Motor neuron (in vitro differentiated cells): ENCODE results near the gene NSMF. TPM values are rescaled to one million over a fixed set of nuclear protein-coding genes. Genes with fewer than 3 reads are reported as not detected.
"Not testable (repeated sequence)": the region's sequence is repeated elsewhere in the genome, so short reads cannot be mapped to it uniquely, and the experiment has no call there.

ENCODE experiments used
- ATAC-seq, 8 experiments: fragments of 200-7000 bp; cut with Tn5 transposase; replicated peaks in 6 of 8; 2 replicates each; pipeline ENCODE4 v1.8.0; 2021; ENCODE audit warnings: mild to moderate bottlenecking in 8 of 8, moderate library complexity in 8 of 8
- H3K27ac ChIP-seq, 2 donors: fragments of 250-450 bp; sonication (Bioruptor Pico); 2 replicates each; pipeline ENCODE4 v1.9.0; 2021; ENCODE audit warnings: antibody characterized with exemption in 2 of 2, mild to moderate bottlenecking in 2 of 2, moderate library complexity in 1 of 2
- H3K4me1 ChIP-seq, 2 donors: fragments of 250-450 bp; sonication (Bioruptor Pico); replicated peaks in 1 of 2; 2 replicates each; pipeline ENCODE4 v1.6.1; 2021; ENCODE audit warnings: antibody characterized with exemption in 2 of 2, mild to moderate bottlenecking in 2 of 2, moderate library complexity in 1 of 2
- H3K4me3 ChIP-seq, 5 donors: fragments of 250-450 bp; sonication (Bioruptor Pico); 2 replicates each; pipeline ENCODE4 v1.9.0; 2021; ENCODE audit warnings: antibody characterized with exemption in 5 of 5, mild to moderate bottlenecking in 5 of 5, moderate library complexity in 4 of 5
- WGBS, 10 experiments: fragments of 450-650 bp; shearing (Covaris generic); methylation state at CpG; one replicate each; pipeline ENCODE4 v1.0.0; 2022; 5-methylcytosine and 5-hydroxymethylcytosine counted together
- in situ Hi-C, 9 experiments: fragments of 400-800 bp; cut with MboI; loops; one replicate each; pipeline ENCODE4 v1.15.0; 2021; ENCODE audit warnings: low sequenced_read_pairs in 9 of 9, low pct_unique_long_range_greater_than_20kb in 2 of 9; ENCODE audit not compliant: unreplicated experiment in 9 of 9
- total RNA-seq, 8 experiments: library from RNA; unstranded; fragments of 300-600 nt; gene quantifications; 2 replicates each; pipeline versions ENCODE4 v1.2.3 to v1.2.4, GENCODE V29; 2022

Gene NSMF
- total RNA-seq, 8 experiments from 2014 or later = 18.0 to 116 (median 26.2) TPM

GRCh38 chr9:137478613-137478961, 19.5 kb upstream of the NSMF start:
- ATAC-seq = peak in 2 of 8 experiments; percentile 9 to 20
- in situ Hi-C loops = no loop called here
- WGBS, 10 experiments = 80% methylated on average over 2 of the region's 11 CpGs; no CpG with 5 or more reads in 9 of the 10 experiments
- no peak overlapping the region for H3K27ac ChIP-seq
- H3K4me1 ChIP-seq = peaks cover 0 to 3% of the 10 kb centered on the region in 2 donors
- H3K4me3 ChIP-seq = no peak overlapping the region

- no peak overlapping the region for H3K4me3 ChIP-seq
- no peak overlapping the region for H3K27ac ChIP-seq
- in situ Hi-C loops = no loop called here
- 80 to 100% methylated on average over 1 of the region's 29 CpGs; no CpG with 5 or more reads in 8 of the 10 experiments for WGBS, 10 experiments
- H3K4me1 ChIP-seq = peaks cover 0 to 3% of the 10 kb centered on the region in 2 donors
- peak in 3 of 8 experiments; percentile 15 to 22 (median 22) for ATAC-seq
These were observed 18.9 kb upstream of the NSMF start for GRCh38 chr9:137477778-137478612.

- in situ Hi-C loops = no loop called here
- ATAC-seq = no peak
- no peaks in the 10 kb centered on the region for H3K4me1 ChIP-seq
- no peak overlapping the region for H3K4me3 ChIP-seq
- no peak overlapping the region for H3K27ac ChIP-seq
- 100% methylated on average over 5 of the region's 11 CpGs; no CpG with 5 or more reads in 9 of the 10 experiments for WGBS, 10 experiments
These were observed 17.7 kb upstream of the NSMF start for GRCh38 chr9:137476856-137477255.

- 0 to 100% (median 49%) methylated on average over 1 to 3 of the region's 3 CpGs; no CpG with 5 or more reads in 1 of the 10 experiments for WGBS, 10 experiments
- H3K4me1 ChIP-seq = no peaks in the 10 kb centered on the region
- in situ Hi-C loops = no loop called here
- no peak for ATAC-seq
- no peak overlapping the region for H3K4me3 ChIP-seq
- no peak overlapping the region for H3K27ac ChIP-seq
These were observed 16.5 kb upstream of the NSMF start for GRCh38 chr9:137475666-137476065.

- Histone ChIP-seq H3K27ac (no peak overlapping the region), H3K4me3 (no peak overlapping the region), H3K4me1 (no peaks in the 10 kb centered on the region)
- WGBS, 10 experiments = 80 to 100% (median 87%) methylated on average over 1 to 15 of the region's 18 CpGs; no CpG with 5 or more reads in 4 of the 10 experiments
- in situ Hi-C loops = no loop called here
- ATAC-seq = no peak
These were observed 15.1 kb upstream of the NSMF start for GRCh38 chr9:137474271-137474670.

- WGBS, 10 experiments = 21 to 100% (median 82%) methylated on average over 1 to 7 of the region's 7 CpGs; no CpG with 5 or more reads in 1 of the 10 experiments
- ATAC-seq = no peak
- in situ Hi-C loops = no loop called here
These were observed 11.7 kb upstream of the NSMF start for GRCh38 chr9:137470785-137471184.

GRCh38 chr9:137467896-137468295, 8.8 kb upstream of the NSMF start:
- Histone ChIP-seq H3K4me3 (no peak overlapping the region), H3K4me1 (no peaks in the 10 kb centered on the region), H3K27ac (no peak overlapping the region)
- in situ Hi-C loops = no loop called here
- 80 to 93% (median 91%) methylated on average over 1 to 4 of the region's 7 CpGs; no CpG with 5 or more reads in 6 of the 10 experiments for WGBS, 10 experiments
- ATAC-seq = no peak

More at GRCh38 chr9:137470785-137471184, 11.7 kb upstream of the NSMF start:
- H3K4me1 ChIP-seq = no peaks in the 10 kb centered on the region
- no peak overlapping the region for H3K4me3 ChIP-seq
- no peak overlapping the region for H3K27ac ChIP-seq

GRCh38 chr9:137467161-137467581, 8.0 kb upstream of the NSMF start:
- H3K4me1 ChIP-seq = no peaks in the 10 kb centered on the region
- H3K4me3 ChIP-seq = no peak overlapping the region
- in situ Hi-C loops = no loop called here
- H3K27ac ChIP-seq = no peak overlapping the region
- no peak for ATAC-seq
- no CpG with 5 or more reads among the region's 16 CpGs for WGBS, 10 experiments

GRCh38 chr9:137466389-137467085, 7.4 kb upstream of the NSMF start:
- H3K4me3 ChIP-seq, ATAC-seq, in situ Hi-C loops, H3K4me1 ChIP-seq, H3K27ac ChIP-seq: not testable (repeated sequence)
- 51 to 100% (median 83%) methylated on average over 1 to 8 of the region's 35 CpGs; no CpG with 5 or more reads in 5 of the 10 experiments for WGBS, 10 experiments

- in situ Hi-C loops = no loop called here
- 10 to 100% (median 85%) methylated on average over 1 to 4 of the region's 23 CpGs; no CpG with 5 or more reads in 4 of the 10 experiments for WGBS, 10 experiments
- ATAC-seq = no peak
- Histone ChIP-seq H3K4me3 (no peak overlapping the region), H3K27ac (no peak overlapping the region), H3K4me1 (no peaks in the 10 kb centered on the region)
These were observed 6.7 kb upstream of the NSMF start for GRCh38 chr9:137465720-137466388.

GRCh38 chr9:137465000-137465719, 6.0 kb upstream of the NSMF start:
- Histone ChIP-seq H3K27ac (no peak overlapping the region), H3K4me3 (no peak overlapping the region), H3K4me1 (no peaks in the 10 kb centered on the region)
- ATAC-seq = peak in 1 of 8 experiments; percentile 6
- in situ Hi-C loops = no loop called here
- WGBS, 10 experiments = 76 to 100% (median 97%) methylated on average over 1 to 12 of the region's 23 CpGs; no CpG with 5 or more reads in 5 of the 10 experiments

GRCh38 chr9:137464291-137464999, 5.3 kb upstream of the NSMF start:
- no peak for ATAC-seq
- in situ Hi-C loops = no loop called here
- peaks cover 3 to 6% of the 10 kb centered on the region in 2 donors for H3K4me1 ChIP-seq
- H3K4me3 ChIP-seq = no peak overlapping the region
- WGBS, 10 experiments = 72% methylated on average over 10 of the region's 28 CpGs; no CpG with 5 or more reads in 9 of the 10 experiments
- H3K27ac ChIP-seq = no peak overlapping the region
